Neural cell (in vitro differentiated cells): Measurements from ENCODE around the gene ARGLU1. TPM values are rescaled to one million over a fixed set of nuclear protein-coding genes. Genes with fewer than 3 reads are reported as not detected.

Experiments used
- H2AFZ ChIP-seq: fragments of 200-600, 300-800 bp; sonication (generic), shearing (Covaris generic); 2 replicates; pipeline ENCODE4 v1.6.0; 2014; ENCODE audit warnings: low read depth, mild to moderate bottlenecking, antibody characterized with exemption, low read length, moderate library complexity
- H3F3A ChIP-seq: fragments of 200-600 bp; shearing (Covaris generic); 2 replicates; pipeline ENCODE4 v1.6.1; 2016; ENCODE audit warnings: mild to moderate bottlenecking, moderate library complexity, mixed read lengths, antibody characterized with exemption, low read length; ENCODE audit not compliant: insufficient read depth, poor library complexity, severe bottlenecking
- H3K27ac ChIP-seq: fragments of 200-600, 300-800 bp; sonication (generic), shearing (Covaris generic); 2 replicates; pipeline ENCODE4 v1.5.1; 2014; ENCODE audit warnings: mild to moderate bottlenecking, low read length, moderate library complexity
- H3K27me3 ChIP-seq: fragments of 300-800, 200-600 bp; sonication (generic), shearing (Covaris generic); 2 replicates; pipeline ENCODE4 v1.6.0; 2014; ENCODE audit warnings: mild to moderate bottlenecking, low read depth, low read length, moderate library complexity; ENCODE audit not compliant: insufficient read depth
- H3K36me3 ChIP-seq: fragments of 300-800, 200-600 bp; sonication (generic), shearing (Covaris generic); 2 replicates; pipeline ENCODE4 v1.5.1; 2014; ENCODE audit warnings: mild to moderate bottlenecking, antibody characterized with exemption, low read length, moderate library complexity; ENCODE audit not compliant: insufficient read depth
- H3K4me2 ChIP-seq: fragments of 300-800, 200-600 bp; sonication (generic), shearing (Covaris generic); 2 replicates; pipeline ENCODE4 v1.6.0; 2014; ENCODE audit warnings: mild to moderate bottlenecking, low read length
- H3K4me3 ChIP-seq: fragments of 300-800, 200-600 bp; sonication (generic), shearing (Covaris generic); 2 replicates; pipeline ENCODE4 v1.5.1; 2014; ENCODE audit warnings: mild to moderate bottlenecking, low read length, moderate library complexity
- H3K79me2 ChIP-seq: fragments of 200-600 bp; shearing (Covaris generic); replicated peaks from 2 replicates; pipeline ENCODE4 v1.6.0; 2014; ENCODE audit warnings: mild to moderate bottlenecking, low read length, moderate library complexity; ENCODE audit not compliant: insufficient read depth
- H3K9ac ChIP-seq: fragments of 300-800, 200-600 bp; sonication (generic), shearing (Covaris generic); 2 replicates; pipeline ENCODE4 v1.6.1; 2016; ENCODE audit warnings: mild to moderate bottlenecking, low read length, mixed read lengths
- H3K9me2 ChIP-seq: fragments of 200-600 bp; shearing (Covaris generic); 2 replicates; pipeline ENCODE4 v1.6.1; 2016; ENCODE audit warnings: mild to moderate bottlenecking, low read length, mixed read lengths; ENCODE audit not compliant: insufficient read depth
- H3K9me3 ChIP-seq: fragments of 200-600, 300-800 bp; sonication (generic), shearing (Covaris generic); 2 replicates; pipeline ENCODE4 v1.6.1; 2016; ENCODE audit warnings: mild to moderate bottlenecking, mixed run types, low read length, moderate library complexity, mixed read lengths
- H4K20me1 ChIP-seq: fragments of 200-600 bp; shearing (Covaris generic); 2 replicates; pipeline ENCODE4 v1.6.1; 2016; ENCODE audit warnings: mild to moderate bottlenecking, mixed run types; ENCODE audit not compliant: insufficient read depth
- CTCF ChIP-seq: fragments of 450-650 bp; IDR thresholded peaks from 2 replicates; pipeline ENCODE4 v1.5.1; 2014; ENCODE audit warnings: antibody characterized with exemption, mild to moderate bottlenecking, moderate library complexity; ENCODE audit not compliant: poor library complexity, severe bottlenecking
- EP300 ChIP-seq: fragments of 450-650 bp; conservative IDR thresholded peaks from 2 replicates; pipeline ENCODE4 v1.6.1; 2014; ENCODE audit warnings: antibody characterized with exemption, mild to moderate bottlenecking, moderate library complexity; ENCODE audit not compliant: poor library complexity, severe bottlenecking
- EZH2 ChIP-seq: fragments of 200-600, 300-800 bp; shearing (Covaris generic), sonication (generic); IDR thresholded peaks from 2 replicates; pipeline ENCODE4 v1.6.1; 2014; ENCODE audit warnings: antibody characterized with exemption, low read length, borderline replicate concordance, mild to moderate bottlenecking; ENCODE audit not compliant: insufficient read depth, poor library complexity, severe bottlenecking
- MXI1 ChIP-seq: fragments of 450-650 bp; conservative IDR thresholded peaks from 2 replicates; pipeline ENCODE4 v1.6.1; 2014; ENCODE audit warnings: antibody characterized with exemption, mild to moderate bottlenecking; ENCODE audit not compliant: poor library complexity, severe bottlenecking
- POLR2AphosphoS5 ChIP-seq: IDR thresholded peaks from 2 replicates; pipeline ENCODE4 v1.6.1; 2012
- RAD21 ChIP-seq: fragments of 450-650 bp; conservative IDR thresholded peaks from 2 replicates; pipeline ENCODE4 v1.6.1; 2014; ENCODE audit warnings: antibody characterized with exemption, mild to moderate bottlenecking, moderate library complexity
- SMC3 ChIP-seq: fragments of 450-650 bp; conservative IDR thresholded peaks from 2 replicates; pipeline ENCODE4 v1.6.1; 2014; ENCODE audit warnings: antibody characterized with exemption, mild to moderate bottlenecking, moderate library complexity; ENCODE audit not compliant: poor library complexity
- TAF1 ChIP-seq: IDR thresholded peaks from 2 replicates; pipeline ENCODE4 v1.6.1; 2012; ENCODE audit warnings: low read depth
- polyA plus RNA-seq: library from polyadenylated mRNA; depleted of rRNA; stranded (reverse); fragments of >200 nt; gene quantifications from 2 replicates; pipeline ENCODE4 v1.2.3, GENCODE V29; 2014
- TF ChIP-seq, protein P1 (sequence below): IDR thresholded peaks from 2 replicates; pipeline ENCODE4 v1.6.1; 2012; ENCODE audit warnings: borderline replicate concordance

ARGLU1 gene
- polyA plus RNA-seq, 1 donor from 2014 or later, result 967 TPM

DNA sequence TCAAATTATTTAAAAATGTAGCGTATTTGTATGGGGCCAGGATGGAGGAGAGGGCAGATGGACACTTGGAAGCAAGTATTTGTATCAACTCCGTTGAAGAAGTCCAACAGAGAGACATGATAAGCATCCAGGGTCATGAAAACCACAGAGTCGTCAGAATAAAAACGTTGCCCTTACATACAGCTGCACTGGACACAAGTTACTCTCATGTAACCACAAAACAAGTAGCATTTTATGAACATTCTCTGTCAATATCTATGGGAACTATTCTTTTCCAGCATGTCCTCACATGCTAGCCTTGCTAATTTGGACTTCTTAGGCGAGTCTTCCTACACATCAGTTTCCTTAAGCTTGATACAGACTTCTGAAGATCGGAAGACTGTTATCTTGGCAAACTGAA lies 67.5 kb downstream of the ARGLU1 start:
- peaks cover 4% of the 10 kb centered on the region for H3K36me3 ChIP-seq
- no peak overlapping the region for H3K27ac ChIP-seq
- H3K9me2 ChIP-seq, result no peaks in the 10 kb centered on the region
- H3K9me3 ChIP-seq, result no peaks in the 10 kb centered on the region
- no peak overlapping the region for H3K4me2 ChIP-seq
- H4K20me1 ChIP-seq, result peaks cover 6% of the 10 kb centered on the region
- H3K27me3 ChIP-seq, result no peaks in the 10 kb centered on the region
- TF ChIP-seq TAF1 (no peak), CTCF (no peak), POLR2AphosphoS5 (no peak), MXI1 (no peak), EP300 (no peak)
- TF ChIP-seq, protein P1, sequence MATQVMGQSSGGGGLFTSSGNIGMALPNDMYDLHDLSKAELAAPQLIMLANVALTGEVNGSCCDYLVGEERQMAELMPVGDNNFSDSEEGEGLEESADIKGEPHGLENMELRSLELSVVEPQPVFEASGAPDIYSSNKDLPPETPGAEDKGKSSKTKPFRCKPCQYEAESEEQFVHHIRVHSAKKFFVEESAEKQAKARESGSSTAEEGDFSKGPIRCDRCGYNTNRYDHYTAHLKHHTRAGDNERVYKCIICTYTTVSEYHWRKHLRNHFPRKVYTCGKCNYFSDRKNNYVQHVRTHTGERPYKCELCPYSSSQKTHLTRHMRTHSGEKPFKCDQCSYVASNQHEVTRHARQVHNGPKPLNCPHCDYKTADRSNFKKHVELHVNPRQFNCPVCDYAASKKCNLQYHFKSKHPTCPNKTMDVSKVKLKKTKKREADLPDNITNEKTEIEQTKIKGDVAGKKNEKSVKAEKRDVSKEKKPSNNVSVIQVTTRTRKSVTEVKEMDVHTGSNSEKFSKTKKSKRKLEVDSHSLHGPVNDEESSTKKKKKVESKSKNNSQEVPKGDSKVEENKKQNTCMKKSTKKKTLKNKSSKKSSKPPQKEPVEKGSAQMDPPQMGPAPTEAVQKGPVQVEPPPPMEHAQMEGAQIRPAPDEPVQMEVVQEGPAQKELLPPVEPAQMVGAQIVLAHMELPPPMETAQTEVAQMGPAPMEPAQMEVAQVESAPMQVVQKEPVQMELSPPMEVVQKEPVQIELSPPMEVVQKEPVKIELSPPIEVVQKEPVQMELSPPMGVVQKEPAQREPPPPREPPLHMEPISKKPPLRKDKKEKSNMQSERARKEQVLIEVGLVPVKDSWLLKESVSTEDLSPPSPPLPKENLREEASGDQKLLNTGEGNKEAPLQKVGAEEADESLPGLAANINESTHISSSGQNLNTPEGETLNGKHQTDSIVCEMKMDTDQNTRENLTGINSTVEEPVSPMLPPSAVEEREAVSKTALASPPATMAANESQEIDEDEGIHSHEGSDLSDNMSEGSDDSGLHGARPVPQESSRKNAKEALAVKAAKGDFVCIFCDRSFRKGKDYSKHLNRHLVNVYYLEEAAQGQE, result no peak
- H3K4me3 ChIP-seq, result no peak overlapping the region
- no peak overlapping the region for H2AFZ ChIP-seq
- no peaks in the 10 kb centered on the region for H3F3A ChIP-seq
- no peak overlapping the region for H3K9ac ChIP-seq
- H3K79me2 ChIP-seq, result peaks cover 99% of the 10 kb centered on the region

GRCh38 chr13:106499896-106500295 lies 68.0 kb downstream of the ARGLU1 start:
- TF ChIP-seq POLR2AphosphoS5 (no peak), TAF1 (no peak), EZH2 (no peak), MXI1 (no peak), CTCF (no peak), EP300 (no peak), RAD21 (no peak), SMC3 (no peak)
- TF ChIP-seq, protein P1, result no peak
- Histone ChIP-seq H3K4me3 (no peak overlapping the region), H3K27ac (no peak overlapping the region), H2AFZ (no peak overlapping the region), H3K4me2 (no peak overlapping the region), H3K36me3 (peaks cover 7% of the 10 kb centered on the region), H3K9me2 (no peaks in the 10 kb centered on the region), H3K9me3 (no peaks in the 10 kb centered on the region), H3K27me3 (no peaks in the 10 kb centered on the region), H3K79me2 (peaks cover 99% of the 10 kb centered on the region), H3F3A (peaks cover under 1% of the 10 kb centered on the region), H3K9ac (no peak overlapping the region), H4K20me1 (peaks cover 6% of the 10 kb centered on the region)
